Measurements from ENCODE around the gene TXNL4B.

Gene TXNL4B

DNA sequence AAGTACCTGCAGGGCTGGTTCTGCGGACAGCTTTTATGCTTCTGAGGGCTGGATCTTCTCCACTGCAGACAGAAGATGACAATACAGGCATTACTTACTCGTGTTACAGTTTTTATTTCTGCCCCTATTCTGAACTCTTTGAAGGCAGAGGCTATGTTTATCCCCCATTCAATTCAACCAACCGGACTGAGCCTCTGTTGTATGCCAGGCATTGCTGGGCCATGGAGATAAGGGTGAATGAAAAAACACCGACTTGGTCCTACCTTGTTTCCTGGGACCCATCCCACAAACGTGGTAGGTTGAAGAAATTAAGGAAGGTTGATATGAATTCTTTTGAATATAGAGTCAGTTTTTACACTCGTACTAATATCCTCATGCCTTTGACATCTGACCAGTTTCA is 49.1 kb downstream of the TXNL4B start:
- no peak for DNase-seq
- TF ChIP-seq, protein P1, sequence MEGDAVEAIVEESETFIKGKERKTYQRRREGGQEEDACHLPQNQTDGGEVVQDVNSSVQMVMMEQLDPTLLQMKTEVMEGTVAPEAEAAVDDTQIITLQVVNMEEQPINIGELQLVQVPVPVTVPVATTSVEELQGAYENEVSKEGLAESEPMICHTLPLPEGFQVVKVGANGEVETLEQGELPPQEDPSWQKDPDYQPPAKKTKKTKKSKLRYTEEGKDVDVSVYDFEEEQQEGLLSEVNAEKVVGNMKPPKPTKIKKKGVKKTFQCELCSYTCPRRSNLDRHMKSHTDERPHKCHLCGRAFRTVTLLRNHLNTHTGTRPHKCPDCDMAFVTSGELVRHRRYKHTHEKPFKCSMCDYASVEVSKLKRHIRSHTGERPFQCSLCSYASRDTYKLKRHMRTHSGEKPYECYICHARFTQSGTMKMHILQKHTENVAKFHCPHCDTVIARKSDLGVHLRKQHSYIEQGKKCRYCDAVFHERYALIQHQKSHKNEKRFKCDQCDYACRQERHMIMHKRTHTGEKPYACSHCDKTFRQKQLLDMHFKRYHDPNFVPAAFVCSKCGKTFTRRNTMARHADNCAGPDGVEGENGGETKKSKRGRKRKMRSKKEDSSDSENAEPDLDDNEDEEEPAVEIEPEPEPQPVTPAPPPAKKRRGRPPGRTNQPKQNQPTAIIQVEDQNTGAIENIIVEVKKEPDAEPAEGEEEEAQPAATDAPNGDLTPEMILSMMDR (IDR thresholded peaks at IDR 0.05; ENCODE audit: low read depth, low read length) = no peak
- Histone ChIP-seq H3K4me3 (ENCODE audit: low read depth, low read length) (no peak overlapping the region), H3K27me3 (ENCODE audit: insufficient read depth, low read depth, severe bottlenecking) (no peaks in the 10 kb centered on the region), H3K9me3 (ENCODE audit: severe bottlenecking) (peaks cover 3% of the 10 kb centered on the region), H3K36me3 (no peaks in the 10 kb centered on the region), H3K27ac (no peak overlapping the region)

DNA sequence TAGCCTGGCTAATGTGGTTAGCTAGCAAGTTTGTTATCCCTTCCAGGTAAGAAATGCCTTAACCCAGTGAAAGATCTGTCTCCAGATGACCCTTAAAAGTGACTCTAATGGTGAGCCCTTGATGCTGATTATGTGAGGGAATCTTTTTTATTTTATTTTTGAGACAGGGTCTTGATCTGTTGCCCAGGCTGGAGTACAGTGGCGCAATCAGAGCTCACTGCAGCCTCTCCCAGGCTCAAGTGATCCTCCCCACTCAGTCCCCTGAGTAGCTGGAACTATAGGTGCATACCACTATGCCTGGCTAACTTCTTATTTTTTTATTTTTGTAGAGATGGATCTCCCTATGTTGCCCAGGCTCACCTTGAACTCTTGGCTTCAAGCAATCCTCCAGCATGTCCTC is 49.9 kb downstream of the TXNL4B start:
- TF ChIP-seq, protein P1 (IDR thresholded peaks at IDR 0.05; ENCODE audit: low read depth, low read length) = no peak
- no peak overlapping the region for H3K4me3 ChIP-seq (ENCODE audit: low read depth, low read length)
- DNase-seq = no peak
- no peaks in the 10 kb centered on the region for H3K9me3 ChIP-seq (ENCODE audit: severe bottlenecking)
- H3K27me3 ChIP-seq (ENCODE audit: insufficient read depth, low read depth, severe bottlenecking) = no peaks in the 10 kb centered on the region
- H3K36me3 ChIP-seq = no peaks in the 10 kb centered on the region
- H3K27ac ChIP-seq = no peak overlapping the region

- DNase-seq = no peak
- Histone ChIP-seq H3K27me3 (ENCODE audit: insufficient read depth, low read depth, severe bottlenecking) (no peaks in the 10 kb centered on the region), H3K4me3 (ENCODE audit: low read depth, low read length) (no peak overlapping the region), H3K36me3 (no peaks in the 10 kb centered on the region), H3K27ac (no peak overlapping the region), H3K9me3 (ENCODE audit: severe bottlenecking) (no peaks in the 10 kb centered on the region)
- TF ChIP-seq, protein P1 (IDR thresholded peaks at IDR 0.05; ENCODE audit: low read depth, low read length) = no peak
These were observed 50.4 kb downstream of the TXNL4B start for GRCh38 chr16:72043058-72043457.

DNA sequence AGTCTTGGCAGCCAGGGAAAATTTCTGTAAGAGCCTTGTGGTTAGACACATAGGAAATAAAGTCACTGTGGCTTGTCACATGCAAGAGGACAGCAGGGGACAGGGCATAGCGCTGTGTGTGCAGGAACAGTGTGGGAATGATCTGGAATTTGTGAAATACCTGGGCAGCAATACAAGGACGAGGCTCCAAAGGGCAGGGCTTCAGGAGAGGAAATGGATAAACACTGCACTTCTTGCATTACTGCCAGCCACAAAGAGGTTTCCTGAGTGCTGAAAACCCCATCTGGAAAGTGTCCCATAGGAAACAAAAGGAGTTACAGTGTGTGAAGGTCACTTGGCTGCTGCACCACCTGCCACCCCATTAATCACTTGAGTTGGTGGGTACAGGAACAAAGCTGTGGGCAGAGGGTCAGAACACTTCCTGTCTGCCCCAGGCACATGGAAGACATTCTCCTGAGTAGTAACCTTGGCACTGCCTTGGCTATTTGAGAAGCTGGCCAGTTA is 51.2 kb downstream of the TXNL4B start:
- TF ChIP-seq, protein P1 (IDR thresholded peaks at IDR 0.05; ENCODE audit: low read depth, low read length) = no peak
- DNase-seq = no peak
- H3K27ac ChIP-seq = no peak overlapping the region
- H3K9me3 ChIP-seq (ENCODE audit: severe bottlenecking) = no peaks in the 10 kb centered on the region
- H3K4me3 ChIP-seq (ENCODE audit: low read depth, low read length) = no peak overlapping the region
- no peaks in the 10 kb centered on the region for H3K36me3 ChIP-seq
- H3K27me3 ChIP-seq (ENCODE audit: insufficient read depth, low read depth, severe bottlenecking) = no peaks in the 10 kb centered on the region

- DNase-seq = no peak
These were observed 57.3 kb downstream of the TXNL4B start for GRCh38 chr16:72036098-72036497.

More at GRCh38 chr16:72036098-72036497, 57.3 kb downstream of the TXNL4B start:
- H3K27ac ChIP-seq = no peak overlapping the region
- H3K36me3 ChIP-seq = no peaks in the 10 kb centered on the region
- no peaks in the 10 kb centered on the region for H3K27me3 ChIP-seq (ENCODE audit: insufficient read depth, low read depth, severe bottlenecking)
- no peaks in the 10 kb centered on the region for H3K9me3 ChIP-seq (ENCODE audit: severe bottlenecking)
- TF ChIP-seq, protein P1 (IDR thresholded peaks at IDR 0.05; ENCODE audit: low read depth, low read length) = no peak
- no peak overlapping the region for H3K4me3 ChIP-seq (ENCODE audit: low read depth, low read length)

Measured in WERI-Rb-1 (cell line).